HepG2 (cell line): ENCODE measurements around the gene HTR1E.

Experiments used
- FOXA1 ChIP-seq, 2 experiments: fragments of 450-650 bp in 1 of 2; sonication (generic) in 1 of 2; formaldehyde crosslinking in 1 of 2; IDR thresholded peaks; 2 replicates each; pipeline versions ENCODE4 v1.4.0 to v1.6.1; 2016 to 2020; ENCODE audit warnings: missing genetic modification reagents in 1 of 2
- HDAC1 ChIP-seq: sonication (generic); formaldehyde crosslinking; IDR thresholded peaks from 2 replicates; pipeline ENCODE4 v1.5.1; 2020; ENCODE audit warnings: mild to moderate bottlenecking, missing genetic modification reagents
- NR1H2 ChIP-seq: sonication (generic); formaldehyde crosslinking; IDR thresholded peaks from 2 replicates; pipeline ENCODE4 v1.8.1; 2022; ENCODE audit warnings: low read depth, missing genetic modification reagents, borderline replicate concordance
- SIN3A ChIP-seq: IDR thresholded peaks from 2 replicates; pipeline ENCODE4 v1.6.1; 2011; ENCODE audit warnings: low read depth, mild to moderate bottlenecking, control low read depth, low read length, borderline replicate concordance
- SNAPC2 ChIP-seq: sonication (generic); formaldehyde crosslinking; IDR thresholded peaks from 2 replicates; pipeline ENCODE4 v1.8.1; 2022; ENCODE audit warnings: mild to moderate bottlenecking, missing genetic modification reagents
- TBX2 ChIP-seq: sonication (generic); formaldehyde crosslinking; IDR thresholded peaks from 2 replicates; pipeline ENCODE4 v1.5.0; 2020; ENCODE audit warnings: missing genetic modification reagents, mild to moderate bottlenecking, borderline replicate concordance

DNA sequence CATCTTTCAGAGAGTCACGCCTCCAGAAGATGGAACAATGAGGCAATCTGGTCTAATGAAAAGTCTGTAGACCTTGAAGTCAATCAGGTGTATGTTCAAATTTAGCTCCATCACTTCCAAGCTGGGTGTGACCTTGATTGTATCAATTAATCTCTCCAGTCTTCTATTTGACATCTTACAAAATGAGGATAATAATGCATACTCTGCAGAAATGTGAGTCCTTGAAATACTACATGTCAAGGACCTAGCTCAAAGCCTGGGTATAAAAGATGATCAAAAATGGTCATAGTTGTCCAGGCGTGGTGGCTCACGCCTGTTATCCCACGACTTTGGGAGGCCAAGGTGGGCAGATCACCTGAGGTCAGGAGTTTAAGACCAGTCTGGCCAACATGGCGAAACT lies 127.8 kb downstream of the HTR1E start:
- no peak for TF ChIP-seq HDAC1 (CRISPR knock-in tag)
- no peak for TF ChIP-seq FOXA1 (IDR thresholded peaks at IDR 0.05)
- TF ChIP-seq FOXA1 (CRISPR knock-in tag; IDR thresholded peaks at IDR 0.05), result no peak
- TF ChIP-seq SNAPC2 (CRISPR knock-in tag), result no peak
- no peak for TF ChIP-seq SIN3A
- TF ChIP-seq TBX2 (CRISPR knock-in tag), result no peak
- TF ChIP-seq NR1H2 (CRISPR knock-in tag), result no peak
